HEK293 (cell line): Measurements from ENCODE around the gene HIBCH.

Source experiments
- CTCF ChIA-PET: fragments of 350-600 bp; formaldehyde crosslinking; extraction: SDS; loops from one replicate; lab custom pipeline; 2021; ENCODE audit warnings: antibody characterized with exemption; lab: Yijun Ruan, JAX
- POLR2A ChIA-PET: fragments of 300-600 bp; formaldehyde crosslinking; extraction: SDS; loops from one replicate; lab custom pipeline; 2020; ENCODE audit warnings: antibody characterized with exemption, inconsistent platforms; lab: Yijun Ruan, JAX
- H3K27ac ChIP-seq: fragments of 200-500 bp; sonication (Bioruptor generic); 2 replicates; pipeline ENCODE4 v1.5.1; 2014; ENCODE audit warnings: low read depth, low read length, control low read depth, inconsistent platforms; ENCODE audit errors: extremely low read depth
- H3K36me3 ChIP-seq, 2 experiments: fragments of 200-500 bp in 1 of 2; sonication (Bioruptor generic) in 1 of 2; 1 replicate in 1 of 2; 2 replicates in 1 of 2; pipeline ENCODE4 v1.5.1; 2014 to 2017; ENCODE audit warnings: inconsistent platforms in 2 of 2, low read length in 2 of 2; ENCODE audit not compliant: control insufficient read depth in 2 of 2, insufficient read depth in 1 of 2
- H3K4me1 ChIP-seq: fragments of 200-500 bp; sonication (Bioruptor generic); 2 replicates; pipeline ENCODE4 v1.5.1; 2014; ENCODE audit warnings: mild to moderate bottlenecking, low read length, inconsistent platforms; ENCODE audit not compliant: control insufficient read depth, insufficient read depth
- H3K4me3 ChIP-seq: 2 replicates; pipeline ENCODE4 v1.5.1; 2011; ENCODE audit warnings: low read depth, mild to moderate bottlenecking, control low read depth, low read length, moderate library complexity
- H3K9me3 ChIP-seq: fragments of 200-500 bp; sonication (Bioruptor generic); 2 replicates; pipeline ENCODE4 v1.5.1; 2014; ENCODE audit warnings: low read depth, low read length, inconsistent platforms; ENCODE audit not compliant: control insufficient read depth, insufficient read depth
- GLIS1 ChIP-seq: fragments of 450-650 bp; formaldehyde crosslinking; IDR thresholded peaks from 2 replicates; pipeline ENCODE4 v1.5.1; 2016; ENCODE audit warnings: missing biosample characterization, missing genetic modification characterization
- HOXA7 ChIP-seq: sonication (generic); formaldehyde crosslinking; IDR thresholded peaks from 2 replicates; pipeline ENCODE4 v1.8.1; 2022; ENCODE audit warnings: missing genetic modification reagents, borderline replicate concordance
- KLF10 ChIP-seq: fragments of 450-650 bp; IDR thresholded peaks from 2 replicates; pipeline ENCODE4 v1.5.1; 2018; ENCODE audit warnings: missing biosample characterization, mild to moderate bottlenecking, missing genetic modification characterization
- MZF1 ChIP-seq: fragments of 450-650 bp; formaldehyde crosslinking; IDR thresholded peaks from 2 replicates; pipeline ENCODE4 v1.5.1; 2017; ENCODE audit warnings: missing biosample characterization, missing genetic modification characterization, borderline replicate concordance
- PRDM1 ChIP-seq: fragments of 450-650 bp; formaldehyde crosslinking; IDR thresholded peaks from 2 replicates; pipeline ENCODE4; 2016; ENCODE audit warnings: missing biosample characterization, missing genetic modification characterization
- SP7 ChIP-seq: fragments of 450-650 bp; formaldehyde crosslinking; IDR thresholded peaks from 2 replicates; pipeline ENCODE4 v1.5.1; 2016; ENCODE audit warnings: missing biosample characterization, missing genetic modification characterization
- ZBTB48 ChIP-seq: fragments of 450-650 bp; formaldehyde crosslinking; IDR thresholded peaks from 2 replicates; pipeline ENCODE4 v1.5.1; 2016; ENCODE audit warnings: missing biosample characterization, missing genetic modification characterization
- ZIC2 ChIP-seq: fragments of 450-650 bp; formaldehyde crosslinking; IDR thresholded peaks from 2 replicates; pipeline ENCODE4 v1.5.1; 2016; ENCODE audit warnings: missing biosample characterization, missing genetic modification characterization
- ZNF114 ChIP-seq: fragments of 450-650 bp; formaldehyde crosslinking; IDR thresholded peaks from 2 replicates; pipeline ENCODE4 v1.5.0; 2017; ENCODE audit warnings: missing biosample characterization, missing genetic modification characterization
- ZNF341 ChIP-seq: fragments of 450-650 bp; formaldehyde crosslinking; IDR thresholded peaks from 2 replicates; pipeline ENCODE4; 2016; ENCODE audit warnings: low read depth, missing biosample characterization, missing genetic modification characterization
- ZNF423 ChIP-seq: fragments of 450-650 bp; formaldehyde crosslinking; IDR thresholded peaks from 2 replicates; pipeline ENCODE4 v1.5.1; 2016; ENCODE audit warnings: missing biosample characterization, missing genetic modification characterization
- ZNF558 ChIP-seq: fragments of 450-650 bp; formaldehyde crosslinking; IDR thresholded peaks from 2 replicates; pipeline ENCODE4 v1.5.1; 2016; ENCODE audit warnings: missing biosample characterization, missing genetic modification characterization
- ZNF600 ChIP-seq: fragments of 450-650 bp; formaldehyde crosslinking; IDR thresholded peaks from 2 replicates; pipeline ENCODE4 v1.5.1; 2016; ENCODE audit warnings: missing biosample characterization, missing genetic modification characterization
- ZNF610 ChIP-seq: fragments of 450-650 bp; formaldehyde crosslinking; IDR thresholded peaks from 2 replicates; pipeline ENCODE4 v1.5.1; 2016; ENCODE audit warnings: missing biosample characterization, missing genetic modification characterization, borderline replicate concordance
- ZNF626 ChIP-seq: fragments of 450-650 bp; sonication (Bioruptor Pico); formaldehyde crosslinking; IDR thresholded peaks from 2 replicates; pipeline ENCODE4 v1.5.1; 2018; ENCODE audit warnings: missing biosample characterization, missing genetic modification characterization, inconsistent platforms
- ZNF670 ChIP-seq: fragments of 450-650 bp; formaldehyde crosslinking; IDR thresholded peaks from 2 replicates; pipeline ENCODE4 v1.5.1; 2016; ENCODE audit warnings: missing biosample characterization, missing genetic modification characterization, low read depth
- ZNF76 ChIP-seq: fragments of 450-650 bp; formaldehyde crosslinking; IDR thresholded peaks from 2 replicates; pipeline ENCODE4; 2016; ENCODE audit warnings: low read depth, missing biosample characterization, missing genetic modification characterization, borderline replicate concordance
- ZNF768 ChIP-seq: fragments of 450-650 bp; formaldehyde crosslinking; IDR thresholded peaks from 2 replicates; pipeline ENCODE4 v1.5.1; 2018; ENCODE audit warnings: missing biosample characterization, mild to moderate bottlenecking, missing genetic modification characterization
- ZNF843 ChIP-seq: fragments of 450-650 bp; formaldehyde crosslinking; IDR thresholded peaks from 2 replicates; pipeline ENCODE4 v1.5.1; 2016; ENCODE audit warnings: missing biosample characterization, missing genetic modification characterization
- ZSCAN23 ChIP-seq: fragments of 450-650 bp; formaldehyde crosslinking; IDR thresholded peaks from 2 replicates; pipeline ENCODE4 v1.5.1; 2016; ENCODE audit warnings: missing biosample characterization, missing genetic modification characterization
- TF ChIP-seq, protein P1 (sequence below): fragments of 450-650 bp; formaldehyde crosslinking; IDR thresholded peaks from 2 replicates; pipeline ENCODE4 v1.5.1; 2016; ENCODE audit warnings: missing biosample characterization, missing genetic modification characterization
- TF ChIP-seq, protein P2 (sequence below): fragments of 450-650 bp; formaldehyde crosslinking; IDR thresholded peaks from 2 replicates; pipeline ENCODE4 v1.5.1; 2016; ENCODE audit warnings: missing biosample characterization, missing genetic modification characterization

Gene HIBCH

DNA sequence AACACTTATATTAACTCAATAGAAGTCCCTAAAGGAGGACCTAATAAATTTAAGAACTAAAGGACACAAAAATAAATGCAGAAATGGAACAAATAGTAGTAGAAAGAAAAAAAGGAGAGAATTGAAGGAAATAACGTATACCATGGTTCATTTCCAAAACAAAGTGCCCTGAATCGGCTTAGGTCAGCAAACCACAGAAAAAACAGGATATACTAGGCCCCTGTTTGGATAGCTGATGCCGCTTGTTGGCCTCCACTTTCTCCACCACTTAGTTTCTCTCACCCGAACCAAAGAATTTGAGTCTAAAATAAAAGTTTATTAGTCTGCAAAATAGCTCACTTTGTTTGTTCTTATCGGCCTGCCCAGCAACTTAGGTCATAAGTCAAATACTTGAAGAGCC lies 100.4 kb downstream of the HIBCH start:
- H3K4me3 ChIP-seq = no peak overlapping the region
- ChIA-PET CTCF (interaction anchor here (0.6 kb wide), 1 partner anchor 202 kb away, joined by 3 read pairs; no protein-coding TSS in a partner anchor), POLR2A (no interaction called here)
- H3K4me1 ChIP-seq = peaks cover 4% of the 10 kb centered on the region
- no peak overlapping the region for H3K27ac ChIP-seq
- no peak for TF ChIP-seq ZNF670 (tag by site-specific recombination)
- TF ChIP-seq, protein P1, sequence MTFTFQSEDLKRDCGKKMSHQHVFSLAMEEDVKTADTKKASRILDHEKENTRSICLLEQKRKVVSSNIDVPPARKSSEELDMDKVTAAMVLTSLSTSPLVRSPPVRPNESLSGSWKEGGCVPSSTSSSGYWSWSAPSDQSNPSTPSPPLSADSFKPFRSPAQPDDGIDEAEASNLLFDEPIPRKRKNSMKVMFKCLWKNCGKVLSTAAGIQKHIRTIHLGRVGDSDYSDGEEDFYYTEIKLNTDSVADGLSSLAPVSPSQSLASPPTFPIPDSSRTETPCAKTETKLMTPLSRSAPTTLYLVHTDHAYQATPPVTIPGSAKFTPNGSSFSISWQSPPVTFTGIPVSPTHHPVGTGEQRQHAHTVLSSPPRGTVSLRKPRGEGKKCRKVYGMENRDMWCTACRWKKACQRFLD = no peak
- no peak for TF ChIP-seq HOXA7 (CRISPR knock-in tag)
- H3K9me3 ChIP-seq = no peaks in the 10 kb centered on the region
- peaks cover 6 to 29% of the 10 kb centered on the region in 2 experiments for H3K36me3 ChIP-seq

DNA sequence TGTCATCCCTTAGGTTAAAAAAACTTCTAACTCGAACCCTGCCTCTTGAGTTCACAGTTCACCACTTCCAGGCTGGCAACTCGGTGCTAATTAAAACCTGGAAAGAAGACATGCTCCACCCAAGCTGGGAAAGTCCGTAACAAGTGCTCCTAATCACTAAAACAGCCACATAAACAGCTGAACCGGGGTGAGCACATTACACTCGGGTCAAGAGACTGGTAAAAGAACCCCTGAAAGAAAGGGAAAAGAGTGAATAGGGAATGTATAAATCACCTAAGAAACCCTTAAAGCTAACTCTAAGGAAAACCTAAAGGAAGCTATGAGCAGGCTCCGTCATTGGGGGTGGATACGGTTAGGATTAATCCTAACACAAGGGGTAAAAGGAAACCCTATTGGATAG lies 102.0 kb downstream of the HIBCH start:
- Histone ChIP-seq H3K4me3 (no peak overlapping the region), H3K36me3 (peaks cover 0 to 15% of the 10 kb centered on the region in 2 experiments; a peak in 2 of 3 replicates), H3K27ac (no peak overlapping the region), H3K4me1 (peaks cover 4% of the 10 kb centered on the region), H3K9me3 (no peaks in the 10 kb centered on the region)
- TF ChIP-seq KLF10 (tag by site-specific recombination) (no peak), ZNF600 (tag by site-specific recombination) (0 out of 2 replicates have a peak, but pooled peaks have one; percentile 14)
- CTCF ChIA-PET = interaction anchor here (0.6 to 0.9 kb wide), 2 partner anchors 19 to 21 kb away, joined by 3 to 5 read pairs; no protein-coding TSS in a partner anchor
- POLR2A ChIA-PET = no interaction called here

DNA sequence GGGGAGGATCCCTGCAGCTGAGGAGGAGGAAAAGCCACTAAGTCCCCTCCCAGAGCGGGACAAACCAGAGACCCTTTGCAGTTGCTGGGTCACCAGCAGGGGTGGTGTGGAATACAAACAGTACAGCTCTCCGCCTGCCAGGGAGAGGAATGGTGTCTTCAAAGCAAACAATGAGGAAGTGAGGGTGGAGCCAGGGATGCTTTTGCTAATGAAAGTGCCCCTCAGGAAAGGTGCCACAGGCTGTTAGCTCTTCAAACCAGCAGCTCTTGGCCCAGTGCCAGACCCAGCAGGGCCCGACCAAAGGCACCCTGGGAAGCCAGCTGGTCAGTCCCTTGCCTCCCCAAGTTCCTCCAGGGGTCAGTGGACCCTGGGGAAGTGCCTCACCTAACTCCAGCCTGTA lies 102.8 kb downstream of the HIBCH start:
- no peaks in the 10 kb centered on the region for H3K9me3 ChIP-seq
- ChIA-PET POLR2A (no interaction called here), CTCF (interaction anchor here (0.8 kb wide), 1 partner anchor 38 kb away, joined by 3 read pairs; no protein-coding TSS in a partner anchor)
- TF ChIP-seq MZF1 (no peak), ZNF843 (tag by site-specific recombination) (no peak), SP7 (tag by site-specific recombination) (no peak), ZNF76 (tag by site-specific recombination) (no peak), PRDM1 (no peak), HOXA7 (CRISPR knock-in tag) (no peak), ZNF114 (tag by site-specific recombination) (no peak), ZNF626 (tag by site-specific recombination) (no peak), ZNF610 (tag by site-specific recombination) (no peak), ZNF341 (tag by site-specific recombination) (peak; percentile 48), ZBTB48 (peak; percentile 38; the same call in 1 of the 2 replicates), ZIC2 (tag by site-specific recombination) (peak; percentile 63), ZNF768 (no peak), ZNF423 (tag by site-specific recombination) (0 out of 2 replicates have a peak, but pooled peaks have one; percentile 23), GLIS1 (0 out of 2 replicates have a peak, but pooled peaks have one; percentile 18), ZSCAN23 (no peak), ZNF558 (tag by site-specific recombination) (no peak)
- TF ChIP-seq, protein P2, sequence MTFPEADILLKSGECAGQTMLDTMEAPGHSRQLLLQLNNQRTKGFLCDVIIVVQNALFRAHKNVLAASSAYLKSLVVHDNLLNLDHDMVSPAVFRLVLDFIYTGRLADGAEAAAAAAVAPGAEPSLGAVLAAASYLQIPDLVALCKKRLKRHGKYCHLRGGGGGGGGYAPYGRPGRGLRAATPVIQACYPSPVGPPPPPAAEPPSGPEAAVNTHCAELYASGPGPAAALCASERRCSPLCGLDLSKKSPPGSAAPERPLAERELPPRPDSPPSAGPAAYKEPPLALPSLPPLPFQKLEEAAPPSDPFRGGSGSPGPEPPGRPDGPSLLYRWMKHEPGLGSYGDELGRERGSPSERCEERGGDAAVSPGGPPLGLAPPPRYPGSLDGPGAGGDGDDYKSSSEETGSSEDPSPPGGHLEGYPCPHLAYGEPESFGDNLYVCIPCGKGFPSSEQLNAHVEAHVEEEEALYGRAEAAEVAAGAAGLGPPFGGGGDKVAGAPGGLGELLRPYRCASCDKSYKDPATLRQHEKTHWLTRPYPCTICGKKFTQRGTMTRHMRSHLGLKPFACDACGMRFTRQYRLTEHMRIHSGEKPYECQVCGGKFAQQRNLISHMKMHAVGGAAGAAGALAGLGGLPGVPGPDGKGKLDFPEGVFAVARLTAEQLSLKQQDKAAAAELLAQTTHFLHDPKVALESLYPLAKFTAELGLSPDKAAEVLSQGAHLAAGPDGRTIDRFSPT = no peak
- H3K4me3 ChIP-seq = no peak overlapping the region
- H3K36me3 ChIP-seq = peaks cover 0 to 16% of the 10 kb centered on the region in 2 experiments; a peak in 1 of 3 replicates
- no peak overlapping the region for H3K27ac ChIP-seq
- peaks cover 4% of the 10 kb centered on the region for H3K4me1 ChIP-seq
